Activated T-helper 17 cell treated with anti-CD3 and anti-CD28 coated beads, Interleukin-2, amount 50 U/mL, for 72 hours (primary cell): ENCODE measurements around the gene BHLHE40. TPM values are rescaled to one million over a fixed set of nuclear protein-coding genes. Genes with fewer than 3 reads are reported as not detected.

Source experiments
- ATAC-seq: fragments of 150-1000 bp; cut with Tn5 transposase; replicated peaks from 2 replicates; pipeline ENCODE4 v1.10.0; 2021; ENCODE audit warnings: mild to moderate bottlenecking, moderate library complexity
- H3K27ac Mint-ChIP-seq: one replicate; pipeline ENCODE4 v1.8.0; 2022; ENCODE audit warnings: mixed read lengths
- H3K27me3 Mint-ChIP-seq: one replicate; pipeline ENCODE4 v1.8.0; 2022; ENCODE audit warnings: mixed read lengths
- H3K36me3 Mint-ChIP-seq: one replicate; pipeline ENCODE4 v1.8.0; 2022; ENCODE audit warnings: low read depth, mild to moderate bottlenecking, mixed read lengths
- H3K4me1 Mint-ChIP-seq: one replicate; pipeline ENCODE4 v1.8.0; 2022; ENCODE audit warnings: mixed read lengths
- H3K4me3 Mint-ChIP-seq: one replicate; pipeline ENCODE4 v1.8.0; 2022; ENCODE audit warnings: mild to moderate bottlenecking, mixed read lengths
- H3K9me3 Mint-ChIP-seq: one replicate; pipeline ENCODE4 v1.8.0; 2022; ENCODE audit warnings: mixed read lengths
- total RNA-seq, 2 donors: library from RNA; stranded (reverse); gene quantifications; one replicate each; pipeline ENCODE4 v1.2.3, GENCODE V29; 2022

Gene BHLHE40
- total RNA-seq, 2 donors from 2014 or later: 217 to 527 TPM

- Mint-ChIP-seq H3K27ac (no peak overlapping the region), H3K4me1 (peaks cover 18% of the 10 kb centered on the region), H3K36me3 (peaks cover 21% of the 10 kb centered on the region), H3K4me3 (no peak overlapping the region), H3K9me3 (peaks cover 4% of the 10 kb centered on the region), H3K27me3 (no peaks in the 10 kb centered on the region)
- no peak for ATAC-seq
Observed at GRCh38 chr3:4974154-4974553, 5.1 kb upstream of the BHLHE40 start.

- Mint-ChIP-seq H3K4me1 (peaks cover 18% of the 10 kb centered on the region), H3K4me3 (peak overlapping the region; percentile 89)
Observed at GRCh38 chr3:4976109-4976508, 3.1 kb upstream of the BHLHE40 start.

GRCh38 chr3:4977001-4977852 is 2.0 kb upstream of the BHLHE40 start:
- peak overlapping the region; percentile 100 for H3K27ac Mint-ChIP-seq
- peaks cover 52% of the 10 kb centered on the region for H3K36me3 Mint-ChIP-seq
- peak; percentile 54 for ATAC-seq
- H3K9me3 Mint-ChIP-seq: no peaks in the 10 kb centered on the region
- H3K27me3 Mint-ChIP-seq: no peaks in the 10 kb centered on the region
- peaks cover 18% of the 10 kb centered on the region for H3K4me1 Mint-ChIP-seq
- peak overlapping the region; percentile 89 for H3K4me3 Mint-ChIP-seq

More at GRCh38 chr3:4976109-4976508, 3.1 kb upstream of the BHLHE40 start:
- ATAC-seq: no peak
- Mint-ChIP-seq H3K27me3 (no peaks in the 10 kb centered on the region), H3K27ac (peak overlapping the region; percentile 100), H3K9me3 (no peaks in the 10 kb centered on the region), H3K36me3 (peaks cover 40% of the 10 kb centered on the region)

GRCh38 chr3:4977853-4978203 is 1.4 kb upstream of the BHLHE40 start:
- Mint-ChIP-seq H3K9me3 (no peaks in the 10 kb centered on the region), H3K27ac (peak overlapping the region; percentile 100), H3K4me1 (peaks cover 18% of the 10 kb centered on the region), H3K36me3 (peaks cover 58% of the 10 kb centered on the region), H3K4me3 (peak overlapping the region; percentile 89), H3K27me3 (no peaks in the 10 kb centered on the region)
- peak; percentile 0 for ATAC-seq

- Mint-ChIP-seq H3K27ac (peak overlapping the region; percentile 100), H3K4me3 (peak overlapping the region; percentile 89), H3K36me3 (peaks cover 63% of the 10 kb centered on the region), H3K27me3 (no peaks in the 10 kb centered on the region), H3K9me3 (no peaks in the 10 kb centered on the region), H3K4me1 (peaks cover 19% of the 10 kb centered on the region)
- peak; percentile 57 for ATAC-seq
Observed at GRCh38 chr3:4978204-4978965, 852 bp upstream of the BHLHE40 start.

- peak; percentile 51 for ATAC-seq
- Mint-ChIP-seq H3K9me3 (no peaks in the 10 kb centered on the region), H3K4me3 (peak overlapping the region; percentile 89), H3K4me1 (peaks cover 25% of the 10 kb centered on the region), H3K36me3 (peaks cover 69% of the 10 kb centered on the region), H3K27ac (peak overlapping the region; percentile 100), H3K27me3 (no peaks in the 10 kb centered on the region)
Observed at GRCh38 chr3:4978966-4979427, 240 bp upstream of the BHLHE40 start.

GRCh38 chr3:4980229-4981203 is 1.3 kb downstream of the BHLHE40 start:
- Mint-ChIP-seq H3K36me3 (peaks cover 84% of the 10 kb centered on the region), H3K27me3 (no peaks in the 10 kb centered on the region), H3K9me3 (no peaks in the 10 kb centered on the region), H3K4me3 (peak overlapping the region; percentile 89), H3K27ac (peak overlapping the region; percentile 100), H3K4me1 (peaks cover 30% of the 10 kb centered on the region)
- ATAC-seq: peak; percentile 8

- Mint-ChIP-seq H3K4me1 (peaks cover 32% of the 10 kb centered on the region), H3K9me3 (no peaks in the 10 kb centered on the region), H3K27me3 (no peaks in the 10 kb centered on the region), H3K36me3 (peaks cover 92% of the 10 kb centered on the region), H3K4me3 (peak overlapping the region; percentile 89), H3K27ac (peak overlapping the region; percentile 100)
- ATAC-seq: no peak
Observed at GRCh38 chr3:4981294-4981664, 2.0 kb downstream of the BHLHE40 start.

GRCh38 chr3:4981665-4982494 is 2.6 kb downstream of the BHLHE40 start:
- H3K4me1 Mint-ChIP-seq: peaks cover 27% of the 10 kb centered on the region
- no peaks in the 10 kb centered on the region for H3K9me3 Mint-ChIP-seq
- peak overlapping the region; percentile 100 for H3K27ac Mint-ChIP-seq
- H3K27me3 Mint-ChIP-seq: no peaks in the 10 kb centered on the region
- ATAC-seq: no peak
- peaks cover 95% of the 10 kb centered on the region for H3K36me3 Mint-ChIP-seq
- H3K4me3 Mint-ChIP-seq: peak overlapping the region; percentile 89

GRCh38 chr3:4982773-4983738 is 3.8 kb downstream of the BHLHE40 start:
- ATAC-seq: no peak
- H3K4me1 Mint-ChIP-seq: peaks cover 26% of the 10 kb centered on the region
- no peaks in the 10 kb centered on the region for H3K27me3 Mint-ChIP-seq
- peak overlapping the region; percentile 89 for H3K4me3 Mint-ChIP-seq
- peaks cover 86% of the 10 kb centered on the region for H3K36me3 Mint-ChIP-seq
- H3K27ac Mint-ChIP-seq: peak overlapping the region; percentile 100
- no peaks in the 10 kb centered on the region for H3K9me3 Mint-ChIP-seq

GRCh38 chr3:4983739-4984510 is 4.7 kb downstream of the BHLHE40 start:
- Mint-ChIP-seq H3K9me3 (no peaks in the 10 kb centered on the region), H3K27ac (peak overlapping the region; percentile 100), H3K4me3 (peak overlapping the region; percentile 89), H3K4me1 (peaks cover 26% of the 10 kb centered on the region), H3K36me3 (peaks cover 83% of the 10 kb centered on the region), H3K27me3 (no peaks in the 10 kb centered on the region)
- ATAC-seq: peak; percentile 42

- Mint-ChIP-seq H3K9me3 (no peaks in the 10 kb centered on the region), H3K36me3 (peaks cover 77% of the 10 kb centered on the region), H3K27me3 (no peaks in the 10 kb centered on the region), H3K4me1 (peaks cover 26% of the 10 kb centered on the region), H3K27ac (peak overlapping the region; percentile 100), H3K4me3 (peak overlapping the region; percentile 89)
- no peak for ATAC-seq
Observed at GRCh38 chr3:4984511-4984864, 5.3 kb downstream of the BHLHE40 start.
